ENCODE results near the gene ARHGAP24.
"Not testable (repeated sequence)": the region's sequence is repeated elsewhere in the genome, so short reads cannot be mapped to it uniquely, and the experiment has no call there.

The ARHGAP24 gene

GRCh38 chr4:85659610-85660218 lies 184.8 kb downstream of the ARHGAP24 start:
- no peak for DNase-seq

- not testable (repeated sequence) for DNase-seq
Observed at GRCh38 chr4:85666625-85667024, 191.7 kb downstream of the ARHGAP24 start.

GRCh38 chr4:85669204-85669603 lies 194.3 kb downstream of the ARHGAP24 start:
- DNase-seq = no peak

GRCh38 chr4:85669992-85670548 lies 195.1 kb downstream of the ARHGAP24 start:
- DNase-seq = no peak

GRCh38 chr4:85671120-85671519 lies 196.2 kb downstream of the ARHGAP24 start:
- DNase-seq = no peak

- DNase-seq = no peak
Observed at GRCh38 chr4:85672116-85672515, 197.2 kb downstream of the ARHGAP24 start.

- DNase-seq = no peak
Observed at GRCh38 chr4:85672959-85673358, 198.0 kb downstream of the ARHGAP24 start.

GRCh38 chr4:85673540-85673939 lies 198.6 kb downstream of the ARHGAP24 start:
- no peak for DNase-seq

GRCh38 chr4:85675076-85676049 lies 200.4 kb downstream of the ARHGAP24 start:
- DNase-seq = peak; percentile 53

- DNase-seq = peak; percentile 13
Observed at GRCh38 chr4:85676050-85676425, 201.1 kb downstream of the ARHGAP24 start.

GRCh38 chr4:85676850-85677590 lies 202.1 kb downstream of the ARHGAP24 start:
- DNase-seq = no peak

- DNase-seq = no peak
Observed at GRCh38 chr4:85681221-85681657, 206.3 kb downstream of the ARHGAP24 start.

GRCh38 chr4:85681921-85682320 lies 207.0 kb downstream of the ARHGAP24 start:
- no peak for DNase-seq

- no peak for DNase-seq
Observed at GRCh38 chr4:85682391-85682790, 207.4 kb downstream of the ARHGAP24 start.

GRCh38 chr4:85684676-85685075 lies 209.7 kb downstream of the ARHGAP24 start:
- DNase-seq = no peak

- no peak for DNase-seq
Observed at GRCh38 chr4:85686398-85686797, 211.4 kb downstream of the ARHGAP24 start.

GRCh38 chr4:85688055-85688740 lies 213.2 kb downstream of the ARHGAP24 start:
- DNase-seq = no peak

GRCh38 chr4:85696661-85697060 lies 221.7 kb downstream of the ARHGAP24 start:
- DNase-seq = no peak

- no peak for DNase-seq
Observed at GRCh38 chr4:85697854-85698253, 222.9 kb downstream of the ARHGAP24 start.

- no peak for DNase-seq
Observed at GRCh38 chr4:85700362-85700761, 225.4 kb downstream of the ARHGAP24 start.

GRCh38 chr4:85701861-85702321 lies 226.9 kb downstream of the ARHGAP24 start:
- DNase-seq = no peak

- DNase-seq = no peak
Observed at GRCh38 chr4:85703096-85703495, 228.1 kb downstream of the ARHGAP24 start.

Data from NCI-H1092 (cell line).